Measurements from ENCODE around the gene GTF2F2.

DNA sequence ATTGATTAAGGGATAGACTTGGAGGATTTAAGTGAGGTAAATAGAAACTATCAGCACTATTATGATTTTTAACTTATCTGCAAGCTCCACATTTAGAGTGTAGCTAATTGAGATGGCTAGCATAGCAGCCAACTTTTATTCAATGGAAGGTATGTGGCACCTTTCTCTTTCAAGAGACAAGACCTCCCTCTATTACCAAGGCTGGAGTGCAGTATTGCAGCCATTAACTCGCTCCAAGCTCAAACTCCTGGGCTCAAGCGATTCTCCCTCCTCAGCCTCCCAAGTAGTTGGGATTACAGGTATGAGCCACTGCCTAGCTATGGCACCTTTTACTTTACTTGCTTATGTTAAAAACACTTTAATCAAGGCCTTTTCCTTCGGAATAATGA lies 212.5 kb downstream of the GTF2F2 start:
- TF ChIP-seq, protein P1, sequence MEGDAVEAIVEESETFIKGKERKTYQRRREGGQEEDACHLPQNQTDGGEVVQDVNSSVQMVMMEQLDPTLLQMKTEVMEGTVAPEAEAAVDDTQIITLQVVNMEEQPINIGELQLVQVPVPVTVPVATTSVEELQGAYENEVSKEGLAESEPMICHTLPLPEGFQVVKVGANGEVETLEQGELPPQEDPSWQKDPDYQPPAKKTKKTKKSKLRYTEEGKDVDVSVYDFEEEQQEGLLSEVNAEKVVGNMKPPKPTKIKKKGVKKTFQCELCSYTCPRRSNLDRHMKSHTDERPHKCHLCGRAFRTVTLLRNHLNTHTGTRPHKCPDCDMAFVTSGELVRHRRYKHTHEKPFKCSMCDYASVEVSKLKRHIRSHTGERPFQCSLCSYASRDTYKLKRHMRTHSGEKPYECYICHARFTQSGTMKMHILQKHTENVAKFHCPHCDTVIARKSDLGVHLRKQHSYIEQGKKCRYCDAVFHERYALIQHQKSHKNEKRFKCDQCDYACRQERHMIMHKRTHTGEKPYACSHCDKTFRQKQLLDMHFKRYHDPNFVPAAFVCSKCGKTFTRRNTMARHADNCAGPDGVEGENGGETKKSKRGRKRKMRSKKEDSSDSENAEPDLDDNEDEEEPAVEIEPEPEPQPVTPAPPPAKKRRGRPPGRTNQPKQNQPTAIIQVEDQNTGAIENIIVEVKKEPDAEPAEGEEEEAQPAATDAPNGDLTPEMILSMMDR (optimal IDR thresholded peaks at IDR 0.05 in 1 of 3, IDR thresholded peaks at IDR 0.05 in 1 of 3, conservative IDR thresholded peaks at IDR 0.05 in 1 of 3; ENCODE audit: extremely low read depth in 1 of 3, insufficient read depth in 2 of 3, low read length in 3 of 3) = no peak
- no peak for TF ChIP-seq EZH2 (IDR thresholded peaks at IDR 0.05; ENCODE audit: low read length)
